Type B pancreatic cell (in vitro differentiated cells): ENCODE measurements around the gene SMCO2. TPM values are rescaled to one million over a fixed set of nuclear protein-coding genes. Genes with fewer than 3 reads are reported as not detected.

ENCODE experiments used
- DNase-seq: peaks from one replicate; pipeline ENCODE4 v3.0.0; 2021; ENCODE audit warnings: mixed read lengths; ENCODE audit not compliant: unreplicated experiment; ENCODE audit errors: extremely low spot score
- H3K27ac Mint-ChIP-seq: 2 replicates; pipeline ENCODE4 v1.8.0; 2021; ENCODE audit warnings: mild to moderate bottlenecking, mixed read lengths
- H3K27me3 Mint-ChIP-seq: 2 replicates; pipeline ENCODE4 v1.8.0; 2021; ENCODE audit warnings: mixed read lengths
- H3K36me3 Mint-ChIP-seq: 2 replicates; pipeline ENCODE4 v1.8.0; 2021; ENCODE audit warnings: mixed read lengths
- H3K4me1 Mint-ChIP-seq: one replicate; pipeline ENCODE4 v1.8.0; 2021; ENCODE audit warnings: mixed read lengths; ENCODE audit not compliant: unreplicated experiment
- H3K4me3 Mint-ChIP-seq: 2 replicates; pipeline ENCODE4 v1.8.0; 2021; ENCODE audit warnings: mild to moderate bottlenecking, mixed read lengths
- H3K9me3 Mint-ChIP-seq: 2 replicates; pipeline ENCODE4 v1.8.0; 2021; ENCODE audit warnings: mixed read lengths
- CTCF ChIP-seq: fragments of 200-600 bp; sonication (generic); conservative IDR thresholded peaks from 2 replicates; pipeline ENCODE4 v1.5.0; 2021; ENCODE audit warnings: antibody characterized with exemption, mild to moderate bottlenecking
- total RNA-seq: library from RNA; stranded (reverse); gene quantifications from 2 replicates; pipeline ENCODE4 v1.2.1, GENCODE V29; 2021; ENCODE audit warnings: low replicate concordance

Gene SMCO2
- total RNA-seq, 1 donor from 2014 or later, result not detected

GRCh38 chr12:27462851-27463250 lies 16.3 kb downstream of the SMCO2 start:
- DNase-seq, result no peak
- TF ChIP-seq CTCF, result no peak
- Mint-ChIP-seq H3K9me3 (no peaks in the 10 kb centered on the region), H3K36me3 (peaks cover 5% of the 10 kb centered on the region), H3K4me3 (no peak overlapping the region), H3K27me3 (peaks cover 13% of the 10 kb centered on the region), H3K27ac (no peak overlapping the region), H3K4me1 (peaks cover 4% of the 10 kb centered on the region)

- Mint-ChIP-seq H3K27ac (no peak overlapping the region), H3K4me3 (no peak overlapping the region), H3K9me3 (no peaks in the 10 kb centered on the region)
Observed at GRCh38 chr12:27463511-27464219, 17.1 kb downstream of the SMCO2 start.

GRCh38 chr12:27464220-27464554 lies 17.7 kb downstream of the SMCO2 start:
- H3K4me1 Mint-ChIP-seq, result peaks cover 4% of the 10 kb centered on the region

More at GRCh38 chr12:27463511-27464219, 17.1 kb downstream of the SMCO2 start:
- H3K36me3 Mint-ChIP-seq, result peaks cover 5% of the 10 kb centered on the region
- DNase-seq, result no peak
- peaks cover 4% of the 10 kb centered on the region for H3K4me1 Mint-ChIP-seq
- peaks cover 13% of the 10 kb centered on the region for H3K27me3 Mint-ChIP-seq
- TF ChIP-seq CTCF, result no peak

GRCh38 chr12:27467641-27468040 lies 21.1 kb downstream of the SMCO2 start:
- no peak overlapping the region for H3K27ac Mint-ChIP-seq
- H3K36me3 Mint-ChIP-seq, result peaks cover 5% of the 10 kb centered on the region
- no peak for DNase-seq
- H3K4me1 Mint-ChIP-seq, result peaks cover 4% of the 10 kb centered on the region
- TF ChIP-seq CTCF, result no peak
- no peak overlapping the region for H3K4me3 Mint-ChIP-seq
- peaks cover 6% of the 10 kb centered on the region for H3K27me3 Mint-ChIP-seq
- no peaks in the 10 kb centered on the region for H3K9me3 Mint-ChIP-seq

More at GRCh38 chr12:27464220-27464554, 17.7 kb downstream of the SMCO2 start:
- H3K36me3 Mint-ChIP-seq, result peaks cover 5% of the 10 kb centered on the region
- DNase-seq, result no peak
- no peak for TF ChIP-seq CTCF
- H3K27ac Mint-ChIP-seq, result no peak overlapping the region
- H3K9me3 Mint-ChIP-seq, result no peaks in the 10 kb centered on the region
- H3K4me3 Mint-ChIP-seq, result no peak overlapping the region
- H3K27me3 Mint-ChIP-seq, result peaks cover 13% of the 10 kb centered on the region

GRCh38 chr12:27468241-27468640 lies 21.7 kb downstream of the SMCO2 start:
- no peak for DNase-seq
- H3K27me3 Mint-ChIP-seq, result peaks cover 6% of the 10 kb centered on the region
- no peak for TF ChIP-seq CTCF
- H3K27ac Mint-ChIP-seq, result no peak overlapping the region
- peaks cover 4% of the 10 kb centered on the region for H3K4me1 Mint-ChIP-seq
- no peaks in the 10 kb centered on the region for H3K9me3 Mint-ChIP-seq
- no peak overlapping the region for H3K4me3 Mint-ChIP-seq
- H3K36me3 Mint-ChIP-seq, result peaks cover 5% of the 10 kb centered on the region
